WTC11 (cell line): ENCODE results near the gene TMEM169.

Source experiments
- RELA ChIP-seq: sonication (generic); formaldehyde crosslinking; IDR thresholded peaks from 2 replicates; pipeline ENCODE4 v1.8.1; 2022; ENCODE audit warnings: missing genetic modification reagents, mild to moderate bottlenecking, borderline replicate concordance
- TEAD4 ChIP-seq: sonication (generic); formaldehyde crosslinking; IDR thresholded peaks from 2 replicates; pipeline ENCODE4 v1.8.0; 2022; ENCODE audit warnings: mild to moderate bottlenecking, missing genetic modification reagents
- TF ChIP-seq, protein P1 (sequence below): fragments of 200-600 bp; IDR thresholded peaks from 2 replicates; pipeline ENCODE4 v1.8.0; 2022; ENCODE audit warnings: antibody characterized with exemption
- TF ChIP-seq, protein P2 (sequence below): sonication (generic); formaldehyde crosslinking; IDR thresholded peaks from 2 replicates; pipeline ENCODE4 v1.8.1; 2023; ENCODE audit warnings: mild to moderate bottlenecking, missing genetic modification reagents, moderate library complexity
- TF ChIP-seq, protein P3 (sequence below): sonication (generic); formaldehyde crosslinking; IDR thresholded peaks from 2 replicates; pipeline ENCODE4 v1.8.1; 2022; ENCODE audit warnings: low read depth, mild to moderate bottlenecking, moderate library complexity, missing genetic modification reagents, borderline replicate concordance

- TF ChIP-seq, protein P1, sequence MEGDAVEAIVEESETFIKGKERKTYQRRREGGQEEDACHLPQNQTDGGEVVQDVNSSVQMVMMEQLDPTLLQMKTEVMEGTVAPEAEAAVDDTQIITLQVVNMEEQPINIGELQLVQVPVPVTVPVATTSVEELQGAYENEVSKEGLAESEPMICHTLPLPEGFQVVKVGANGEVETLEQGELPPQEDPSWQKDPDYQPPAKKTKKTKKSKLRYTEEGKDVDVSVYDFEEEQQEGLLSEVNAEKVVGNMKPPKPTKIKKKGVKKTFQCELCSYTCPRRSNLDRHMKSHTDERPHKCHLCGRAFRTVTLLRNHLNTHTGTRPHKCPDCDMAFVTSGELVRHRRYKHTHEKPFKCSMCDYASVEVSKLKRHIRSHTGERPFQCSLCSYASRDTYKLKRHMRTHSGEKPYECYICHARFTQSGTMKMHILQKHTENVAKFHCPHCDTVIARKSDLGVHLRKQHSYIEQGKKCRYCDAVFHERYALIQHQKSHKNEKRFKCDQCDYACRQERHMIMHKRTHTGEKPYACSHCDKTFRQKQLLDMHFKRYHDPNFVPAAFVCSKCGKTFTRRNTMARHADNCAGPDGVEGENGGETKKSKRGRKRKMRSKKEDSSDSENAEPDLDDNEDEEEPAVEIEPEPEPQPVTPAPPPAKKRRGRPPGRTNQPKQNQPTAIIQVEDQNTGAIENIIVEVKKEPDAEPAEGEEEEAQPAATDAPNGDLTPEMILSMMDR, result no peak
- TF ChIP-seq TEAD4 (CRISPR knock-in tag) (no peak), RELA (CRISPR knock-in tag) (no peak)
- TF ChIP-seq, protein P2, sequence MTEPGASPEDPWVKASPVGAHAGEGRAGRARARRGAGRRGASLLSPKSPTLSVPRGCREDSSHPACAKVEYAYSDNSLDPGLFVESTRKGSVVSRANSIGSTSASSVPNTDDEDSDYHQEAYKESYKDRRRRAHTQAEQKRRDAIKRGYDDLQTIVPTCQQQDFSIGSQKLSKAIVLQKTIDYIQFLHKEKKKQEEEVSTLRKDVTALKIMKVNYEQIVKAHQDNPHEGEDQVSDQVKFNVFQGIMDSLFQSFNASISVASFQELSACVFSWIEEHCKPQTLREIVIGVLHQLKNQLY (CRISPR knock-in tag), result no peak
- TF ChIP-seq, protein P3, sequence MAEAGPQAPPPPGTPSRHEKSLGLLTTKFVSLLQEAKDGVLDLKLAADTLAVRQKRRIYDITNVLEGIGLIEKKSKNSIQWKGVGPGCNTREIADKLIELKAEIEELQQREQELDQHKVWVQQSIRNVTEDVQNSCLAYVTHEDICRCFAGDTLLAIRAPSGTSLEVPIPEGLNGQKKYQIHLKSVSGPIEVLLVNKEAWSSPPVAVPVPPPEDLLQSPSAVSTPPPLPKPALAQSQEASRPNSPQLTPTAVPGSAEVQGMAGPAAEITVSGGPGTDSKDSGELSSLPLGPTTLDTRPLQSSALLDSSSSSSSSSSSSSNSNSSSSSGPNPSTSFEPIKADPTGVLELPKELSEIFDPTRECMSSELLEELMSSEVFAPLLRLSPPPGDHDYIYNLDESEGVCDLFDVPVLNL (CRISPR knock-in tag), result no peak
Observed at GRCh38 chr2:216121255-216121654, 39.5 kb downstream of the TMEM169 start.
